Activated CD8-positive, alpha-beta memory T cell treated with anti-CD3 and anti-CD28 coated beads, Interleukin-2, amount 50 U/mL, for 24 hours (primary cell): Measurements from ENCODE around the gene MED9.

Experiments
- DNase-seq: peaks from one replicate; pipeline ENCODE4 v3.0.0-alpha.2; 2020; ENCODE audit errors: extremely low read depth

The MED9 gene

DNA sequence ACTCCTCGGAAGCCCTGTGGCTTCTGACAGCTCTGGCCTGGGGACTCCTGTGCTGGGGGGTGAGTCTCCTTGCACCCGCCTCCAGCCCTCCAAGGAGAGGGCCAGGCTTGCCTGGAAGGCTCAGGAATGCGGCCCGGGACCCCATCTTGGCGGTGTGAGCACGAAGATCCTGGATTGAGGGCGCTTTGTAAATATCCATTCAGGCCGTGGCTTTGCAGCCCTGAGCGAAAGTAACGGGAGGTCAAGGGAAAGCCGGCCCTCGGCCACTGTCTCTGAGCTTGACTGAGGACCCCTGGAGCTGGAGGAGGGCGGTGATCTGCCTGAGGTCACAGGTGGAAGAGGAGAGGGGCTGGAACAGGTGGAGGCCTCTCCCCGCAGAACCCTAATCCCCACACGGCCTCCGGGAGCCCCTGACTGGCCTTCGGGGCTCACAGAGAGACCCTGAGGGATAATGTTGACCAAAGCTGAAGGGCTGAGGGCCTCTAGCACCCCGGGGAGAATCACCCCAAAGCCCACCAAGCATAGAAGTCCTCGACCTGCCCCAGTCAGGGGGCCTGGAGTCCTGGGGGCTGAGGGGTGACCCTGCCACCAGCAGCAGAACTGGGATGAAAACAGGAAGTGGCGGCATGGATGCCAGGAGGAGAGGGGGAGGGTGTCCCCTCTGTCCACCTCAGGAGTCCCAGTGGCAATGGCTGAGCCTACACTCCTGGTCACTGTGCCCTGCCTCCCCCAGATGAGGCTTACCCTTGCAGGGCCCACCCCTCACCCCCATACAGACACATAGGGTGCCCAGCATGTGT is 27.7 kb downstream of the MED9 start:
- no peak for DNase-seq

DNA sequence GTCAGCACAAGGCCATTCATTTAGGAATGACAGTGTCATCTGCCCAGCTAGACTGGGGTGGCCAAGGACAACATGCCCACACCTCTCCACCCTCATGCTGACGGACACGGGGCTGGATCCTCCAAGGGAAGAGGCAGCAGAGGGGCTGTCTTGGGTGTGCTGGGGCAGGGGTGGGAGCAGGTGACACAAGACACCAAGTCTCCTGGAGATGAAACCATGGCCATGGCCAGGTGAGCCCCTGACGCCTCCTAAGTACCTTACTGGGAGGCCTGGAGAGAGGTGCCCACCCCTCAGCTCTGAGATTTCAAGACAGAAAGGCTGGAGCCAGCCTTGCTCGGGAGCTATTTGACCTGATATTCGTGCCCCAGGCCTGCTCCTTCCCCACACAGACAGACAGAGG is 28.4 kb downstream of the MED9 start:
- no peak for DNase-seq

DNA sequence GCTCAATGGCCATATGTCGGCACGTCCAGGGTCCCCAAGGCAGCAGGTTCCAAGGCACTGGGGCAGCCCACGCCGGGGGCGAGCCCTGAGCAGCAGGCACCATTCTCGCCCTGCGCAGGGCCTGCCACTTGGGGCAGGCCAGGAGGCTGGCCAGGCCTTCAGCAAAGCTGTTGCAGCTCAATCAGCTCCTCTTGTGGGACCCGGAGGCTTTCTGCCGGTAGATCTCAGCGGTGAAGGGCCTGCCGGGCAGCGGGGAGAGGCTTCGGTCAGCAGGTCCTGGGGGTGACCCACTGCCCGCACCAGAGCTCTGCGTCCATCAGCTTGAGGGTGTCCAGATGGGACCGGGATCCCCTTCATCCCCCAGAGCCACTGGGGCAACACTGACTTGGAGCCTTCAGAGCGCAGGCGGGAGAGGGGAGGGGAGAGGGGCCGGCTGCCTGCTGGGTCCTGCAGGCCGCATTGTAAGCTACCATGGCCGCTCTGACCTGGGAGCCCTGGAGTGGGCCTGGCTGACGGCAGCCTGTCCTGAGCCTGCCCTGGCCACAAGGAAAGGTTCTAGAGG is 28.9 kb downstream of the MED9 start:
- DNase-seq: no peak

DNA sequence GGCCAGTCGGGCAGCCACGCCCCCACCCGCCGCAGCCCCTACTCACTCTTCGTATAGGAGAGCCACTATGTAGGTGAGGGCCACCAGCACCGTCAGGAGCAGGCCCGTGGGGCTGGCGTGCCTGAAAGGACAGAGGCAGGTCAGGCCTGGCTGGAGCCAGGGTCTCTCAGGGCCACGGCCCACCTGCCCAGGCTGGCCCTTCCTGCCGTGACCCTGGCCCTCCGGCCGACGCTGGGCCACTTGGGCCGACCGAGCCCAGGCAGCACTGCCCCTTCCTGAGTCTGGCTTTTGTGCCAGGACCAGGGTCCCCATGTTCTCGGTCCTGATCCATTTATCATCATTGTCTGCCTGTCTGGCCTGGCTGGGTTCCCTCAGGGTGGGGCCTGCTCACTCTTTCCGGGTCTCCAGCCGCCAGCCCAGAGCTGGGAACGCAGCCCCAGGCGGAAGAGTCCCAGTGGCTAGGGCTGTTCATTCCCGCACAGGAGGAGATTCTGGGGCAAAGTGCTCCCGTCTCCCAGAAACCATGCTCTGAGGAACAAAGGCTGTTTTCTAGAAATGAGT is 29.5 kb downstream of the MED9 start:
- DNase-seq: no peak

DNA sequence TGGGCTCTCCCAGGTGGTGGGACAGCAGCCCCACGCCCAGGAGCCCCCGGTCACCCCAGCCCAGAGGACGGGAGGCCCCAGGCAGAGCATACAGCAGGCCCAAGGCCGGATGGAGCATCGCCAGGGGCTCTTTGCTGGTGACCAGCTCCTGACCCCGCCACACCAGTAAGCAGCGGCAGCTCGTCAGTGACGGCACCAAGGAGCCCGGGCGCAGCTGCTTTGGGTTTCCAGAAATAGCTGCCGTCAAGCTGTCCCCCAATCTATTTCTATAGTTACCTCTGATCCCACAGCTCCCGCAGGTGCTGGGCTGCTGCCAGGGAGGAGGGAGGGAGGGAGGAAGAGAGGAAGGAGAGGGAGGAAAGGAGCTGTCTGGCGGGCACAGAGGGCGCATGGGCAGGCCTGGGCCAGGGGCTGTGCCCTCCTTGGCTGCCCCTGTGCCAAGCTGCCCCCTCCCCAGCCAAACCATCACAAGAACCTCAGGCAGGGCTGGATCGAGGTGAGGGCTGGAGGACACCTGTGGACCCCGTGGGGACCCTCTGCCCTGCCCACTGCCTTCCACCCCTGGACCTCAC is 30.2 kb downstream of the MED9 start:
- DNase-seq: no peak

DNA sequence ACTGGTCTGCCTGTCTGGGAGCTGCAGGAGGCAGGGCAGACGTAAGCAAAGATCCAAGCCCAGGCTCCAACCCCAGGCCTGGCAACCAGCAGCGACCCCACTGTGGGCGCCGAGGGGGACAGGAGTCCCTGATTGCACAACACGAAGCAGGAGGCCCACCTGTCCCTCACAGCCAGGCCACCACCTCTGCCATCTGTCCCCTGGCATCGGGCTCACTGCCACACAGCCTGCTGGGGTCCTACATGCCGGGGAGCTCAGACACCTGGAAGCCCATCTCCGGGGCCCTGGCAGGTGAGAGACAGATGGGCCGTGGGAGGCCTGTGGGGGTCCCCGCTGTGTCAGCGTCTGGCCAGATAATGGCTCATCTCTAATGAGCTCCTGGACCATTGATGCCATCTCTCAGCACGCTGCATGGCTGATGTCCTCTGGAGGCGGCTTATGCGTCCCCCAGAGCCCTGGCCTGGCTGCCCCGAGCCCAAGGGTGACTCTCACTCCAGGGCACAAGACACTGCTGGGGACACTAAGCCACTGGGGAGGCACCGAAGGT is 30.7 kb downstream of the MED9 start:
- DNase-seq: no peak

DNA sequence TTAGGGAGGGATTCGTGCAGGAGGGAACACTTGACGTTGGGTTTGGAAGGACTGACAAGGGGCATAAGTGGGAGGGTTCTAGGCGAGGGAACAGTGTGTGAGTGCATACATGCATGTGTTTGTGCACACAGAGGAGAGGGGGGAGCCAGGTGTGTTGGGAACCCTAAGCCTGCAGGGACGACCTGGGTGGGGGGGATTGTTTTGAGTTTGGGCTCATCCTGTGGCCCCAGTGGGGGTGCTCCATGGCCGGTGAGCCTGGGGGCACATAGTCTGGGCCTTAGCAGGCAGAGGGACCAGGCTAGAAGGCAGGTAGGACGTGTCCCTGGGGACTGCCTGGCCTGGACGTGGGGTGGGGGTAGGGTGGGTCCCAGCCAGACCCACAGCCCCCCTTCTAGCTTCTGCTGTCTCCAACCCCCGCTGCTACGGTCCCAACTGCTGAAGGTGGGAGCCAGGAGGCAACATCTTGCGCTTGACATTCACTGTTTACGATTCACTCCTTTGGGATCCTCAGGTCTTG is 31.3 kb downstream of the MED9 start:
- DNase-seq: no peak

DNA sequence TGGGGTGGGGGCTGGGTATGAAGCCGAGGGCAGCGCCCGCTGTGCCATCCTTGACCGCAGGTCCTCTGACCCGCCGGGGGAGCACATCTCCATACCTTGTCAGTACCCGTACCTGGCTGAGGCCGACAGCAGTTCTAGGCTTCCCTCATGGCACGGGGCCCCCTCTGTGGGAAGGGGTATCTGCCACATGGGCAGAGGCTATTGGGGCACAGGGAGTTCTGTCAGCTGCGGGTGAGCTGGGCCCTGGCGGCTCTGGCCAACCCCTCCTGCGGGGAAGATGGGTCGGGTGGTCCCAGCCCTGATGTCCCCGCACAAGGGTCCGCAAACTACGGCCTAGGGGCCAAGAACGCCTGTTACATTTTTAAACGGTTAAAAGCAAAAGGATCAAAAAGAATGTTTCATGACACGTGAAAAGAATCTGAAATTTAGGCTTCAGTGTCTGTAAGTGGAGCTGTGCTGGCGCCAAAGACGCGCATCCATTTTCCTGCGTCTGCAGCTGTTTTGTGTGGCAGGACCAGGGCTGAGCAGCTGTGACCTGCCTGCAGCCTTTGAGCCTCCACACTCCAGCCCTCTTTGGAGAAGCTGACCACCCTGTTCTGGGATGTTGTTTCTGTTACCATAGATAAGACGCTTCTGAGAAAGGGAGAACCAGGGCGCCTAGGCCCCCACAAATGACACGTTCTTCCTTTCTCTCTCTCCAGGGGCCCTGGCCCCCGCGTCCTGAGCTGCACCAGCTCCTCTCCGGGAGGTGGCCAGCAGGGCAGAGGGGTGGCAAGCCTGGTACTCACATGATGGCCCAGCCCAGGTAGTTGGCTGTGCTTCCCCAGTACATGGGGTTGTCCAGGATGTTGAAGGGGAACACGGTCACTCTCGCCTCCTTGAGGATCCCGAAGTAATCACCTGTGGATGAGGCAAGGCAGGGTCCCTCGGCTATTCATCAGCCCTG is 32.1 kb downstream of the MED9 start:
- DNase-seq: no peak

DNA sequence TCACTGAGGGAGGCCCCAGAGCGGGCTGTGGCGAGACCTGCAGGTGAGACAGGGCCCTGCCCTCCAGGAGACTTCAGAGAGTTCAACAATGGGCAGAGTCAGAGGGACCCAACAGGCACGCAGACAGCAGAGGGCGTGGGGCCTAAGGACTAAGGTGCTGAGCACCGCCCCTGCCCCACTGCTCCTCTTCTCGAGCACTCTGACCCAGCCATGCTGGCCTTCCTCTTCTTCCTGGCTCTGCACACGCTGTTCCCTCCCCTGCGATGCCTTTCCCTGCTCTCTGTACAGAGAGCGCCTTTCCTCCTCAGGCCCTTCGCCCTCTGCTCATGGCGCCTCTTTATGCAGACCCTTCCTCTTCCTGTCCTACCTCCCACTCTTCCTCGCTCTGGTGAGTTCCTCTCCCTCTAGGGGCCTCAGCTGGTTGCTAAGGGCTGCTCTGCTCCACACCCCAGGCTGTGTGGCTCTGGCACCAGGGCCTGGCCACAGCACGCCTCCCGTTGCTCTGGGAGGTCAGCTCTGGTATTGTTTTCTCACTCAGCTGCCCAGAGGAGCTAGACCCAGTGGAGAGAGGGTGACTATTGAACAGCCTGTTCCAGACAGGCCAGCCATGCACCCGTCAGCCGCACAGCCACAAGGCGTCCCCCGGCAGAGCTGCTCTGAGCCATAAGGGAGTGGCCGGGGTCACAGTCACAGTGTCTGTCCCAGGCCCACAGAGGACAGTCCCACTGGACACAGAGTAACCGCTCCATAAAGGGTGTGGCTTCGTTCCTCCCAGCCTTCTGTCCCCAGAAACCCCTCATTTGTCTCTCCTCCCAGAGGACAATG is 33.0 kb downstream of the MED9 start:
- DNase-seq: no peak

DNA sequence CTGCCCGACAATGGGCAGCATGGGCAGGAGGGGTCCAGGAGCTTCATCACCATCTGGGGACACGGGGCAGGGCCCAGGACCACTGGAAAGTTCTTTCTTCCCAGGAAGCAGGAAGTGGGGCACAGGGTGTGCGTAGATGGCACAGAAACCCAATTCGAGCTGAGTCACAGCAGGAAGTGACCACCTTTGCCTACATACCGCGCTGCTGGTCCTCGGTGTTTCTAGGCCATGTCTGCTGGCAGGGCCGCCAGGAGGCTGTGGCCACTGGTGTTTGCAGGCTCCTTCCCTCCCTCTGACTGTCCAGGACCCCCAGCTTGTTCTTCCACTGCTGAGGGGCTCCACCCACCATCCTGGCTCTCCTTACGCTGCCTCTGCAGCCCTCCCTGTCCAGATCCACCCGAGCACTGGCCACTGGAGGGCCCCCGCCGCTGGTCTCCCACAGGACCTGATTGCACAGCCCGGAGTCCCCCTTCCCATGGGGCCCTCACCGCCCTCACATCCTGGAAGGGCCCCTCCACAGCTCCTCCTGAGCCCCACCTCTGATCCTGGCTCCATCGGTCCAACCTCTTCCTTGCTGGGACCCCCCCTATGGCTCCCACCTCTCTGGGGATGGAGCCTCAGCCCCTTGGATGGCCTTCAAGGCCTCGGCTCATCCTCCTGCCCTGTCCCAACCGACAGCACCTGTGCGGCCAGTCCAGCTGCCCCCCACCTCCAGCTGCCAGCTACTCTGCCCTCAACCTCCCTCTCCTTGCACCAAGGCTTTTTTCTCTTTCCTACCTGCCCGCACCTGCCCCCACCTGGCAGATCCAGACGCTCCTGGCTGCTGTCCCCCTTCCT is 33.9 kb downstream of the MED9 start:
- DNase-seq: no peak

DNA sequence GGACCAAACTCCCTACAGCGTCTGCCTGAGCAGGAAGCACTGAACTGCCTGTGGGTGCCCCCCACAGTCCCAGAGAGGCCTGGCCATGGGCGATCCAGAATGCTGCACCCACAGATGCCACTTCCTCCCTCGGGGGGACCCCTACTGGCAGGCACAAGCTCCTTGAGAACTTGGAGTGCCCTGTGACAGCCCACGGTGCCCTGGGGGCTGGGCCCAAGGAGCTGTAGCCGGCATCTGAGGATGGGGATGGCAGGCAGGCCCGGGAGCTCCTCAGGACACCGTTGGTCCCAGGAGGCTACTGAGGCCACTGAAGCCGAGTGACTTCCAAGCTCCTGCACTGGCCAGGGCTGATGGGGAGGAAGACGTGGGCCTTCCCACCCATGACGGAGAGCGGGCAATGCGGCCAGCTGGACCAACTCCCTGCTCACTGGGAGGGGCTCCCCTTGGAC is 34.5 kb downstream of the MED9 start:
- no peak for DNase-seq

DNA sequence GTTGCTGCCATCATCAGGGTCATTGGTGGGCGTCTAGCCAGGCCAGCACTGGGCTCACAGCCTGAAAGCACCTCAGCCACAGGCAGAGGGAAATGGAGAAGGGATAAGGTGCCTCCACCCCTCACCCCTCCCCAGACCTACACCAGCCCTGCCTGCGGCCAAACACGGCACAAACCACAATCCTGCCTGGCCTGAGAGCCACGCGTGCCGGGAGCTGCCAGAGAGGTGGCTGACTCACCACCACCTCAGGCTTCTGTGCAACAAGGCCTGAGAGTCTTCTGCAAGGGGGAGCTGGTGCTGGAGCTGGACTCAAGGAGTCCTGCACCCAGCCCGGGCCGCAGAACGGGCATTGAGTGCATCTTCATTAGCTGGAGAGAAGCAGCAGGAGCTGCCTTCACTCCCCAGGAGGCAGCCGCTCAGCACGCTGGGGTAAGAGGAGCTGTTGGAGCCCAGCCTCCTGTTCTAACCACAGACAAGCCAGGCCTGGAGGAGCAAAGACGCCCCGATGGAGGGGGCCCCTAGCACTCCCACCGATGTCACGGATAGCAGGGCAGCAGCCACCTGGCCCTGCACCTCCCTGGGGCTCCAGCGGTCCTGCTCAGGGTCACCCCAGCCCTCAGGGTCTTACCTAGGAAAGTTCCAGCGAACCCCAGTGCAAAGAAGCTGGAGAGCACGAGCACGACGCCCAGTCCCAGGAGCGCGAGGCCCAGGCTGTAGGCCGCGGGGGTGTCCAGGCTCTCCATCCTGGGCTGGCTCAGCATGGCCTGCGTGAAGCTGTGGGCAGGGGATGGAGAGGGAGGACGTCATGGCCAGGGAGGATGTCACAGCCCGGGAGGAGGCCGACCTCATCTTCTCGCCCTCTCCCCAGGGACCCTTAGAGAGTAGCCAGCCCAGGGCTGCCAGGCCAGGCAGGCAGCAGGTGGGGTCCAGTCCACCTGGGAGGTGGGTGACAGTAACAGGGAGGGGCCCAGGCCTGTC is 35.4 kb downstream of the MED9 start:
- no peak for DNase-seq

DNA sequence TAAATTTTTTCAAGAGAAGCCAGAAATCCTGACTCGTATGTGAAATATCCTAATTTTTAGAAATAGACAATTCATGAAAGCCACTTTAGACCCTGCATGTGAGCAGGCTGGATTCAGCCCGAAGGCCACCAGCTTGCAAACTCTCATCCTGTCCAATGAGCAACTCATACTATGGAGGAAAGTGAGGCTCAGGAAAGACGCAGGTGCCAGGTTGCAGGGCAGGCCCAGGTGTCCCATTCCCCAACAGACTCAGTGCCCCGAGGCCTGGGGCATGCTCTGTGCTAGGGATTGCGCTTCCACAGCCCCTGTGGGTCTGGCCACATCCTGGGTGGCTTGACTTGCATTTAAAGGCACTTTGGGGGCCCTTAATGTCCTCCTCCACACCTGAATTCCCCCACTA is 36.1 kb downstream of the MED9 start:
- DNase-seq: no peak

DNA sequence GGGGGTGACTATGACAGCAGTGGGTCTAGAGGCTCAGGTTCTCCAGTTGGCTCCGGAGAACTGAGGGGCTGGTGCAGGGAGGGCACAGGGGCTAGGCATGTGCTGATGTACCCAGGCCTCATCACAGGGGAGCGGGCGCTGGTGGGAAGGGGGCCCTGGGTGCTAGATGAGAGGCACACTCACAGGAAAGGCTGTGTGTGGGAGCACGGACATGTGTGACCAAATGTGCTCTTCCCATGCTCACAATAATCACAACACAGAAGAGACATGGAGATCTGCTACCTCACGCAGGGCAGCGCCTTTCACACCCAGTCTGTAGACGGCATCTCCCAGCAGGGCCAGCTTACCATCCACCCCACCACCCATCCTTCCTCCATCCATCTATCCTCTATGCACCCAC is 36.8 kb downstream of the MED9 start:
- DNase-seq: no peak

DNA sequence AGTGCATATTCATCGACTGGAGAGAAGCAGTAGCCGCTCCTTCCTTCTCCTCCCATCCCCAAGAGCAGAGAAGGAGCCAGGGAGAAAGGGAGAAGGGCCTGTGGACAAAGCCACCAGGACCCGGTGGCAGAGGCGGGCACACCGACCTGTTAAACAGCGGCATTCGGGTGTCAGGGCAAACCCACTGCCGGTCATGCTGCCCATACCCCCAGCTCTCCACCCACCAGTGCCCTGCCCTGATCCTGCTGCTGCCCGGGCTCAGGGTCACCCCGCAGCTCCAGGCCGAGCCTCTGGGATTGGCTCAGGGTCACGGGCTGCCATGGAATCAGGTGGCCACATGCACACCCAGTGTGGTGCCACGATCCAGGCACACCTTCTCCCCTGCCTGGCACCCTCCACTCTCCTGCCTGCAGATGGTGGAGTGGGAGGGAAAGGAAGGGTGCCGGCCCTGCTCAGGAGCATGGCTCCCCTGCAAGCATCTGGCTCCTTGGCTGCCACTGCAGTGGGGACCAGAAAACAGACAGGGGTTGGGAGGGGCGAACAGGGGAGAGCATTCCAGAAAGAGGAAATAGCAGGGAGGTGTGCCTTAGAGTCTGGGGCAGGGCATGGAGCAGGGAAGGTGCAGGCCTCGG is 37.7 kb downstream of the MED9 start:
- no peak for DNase-seq

DNA sequence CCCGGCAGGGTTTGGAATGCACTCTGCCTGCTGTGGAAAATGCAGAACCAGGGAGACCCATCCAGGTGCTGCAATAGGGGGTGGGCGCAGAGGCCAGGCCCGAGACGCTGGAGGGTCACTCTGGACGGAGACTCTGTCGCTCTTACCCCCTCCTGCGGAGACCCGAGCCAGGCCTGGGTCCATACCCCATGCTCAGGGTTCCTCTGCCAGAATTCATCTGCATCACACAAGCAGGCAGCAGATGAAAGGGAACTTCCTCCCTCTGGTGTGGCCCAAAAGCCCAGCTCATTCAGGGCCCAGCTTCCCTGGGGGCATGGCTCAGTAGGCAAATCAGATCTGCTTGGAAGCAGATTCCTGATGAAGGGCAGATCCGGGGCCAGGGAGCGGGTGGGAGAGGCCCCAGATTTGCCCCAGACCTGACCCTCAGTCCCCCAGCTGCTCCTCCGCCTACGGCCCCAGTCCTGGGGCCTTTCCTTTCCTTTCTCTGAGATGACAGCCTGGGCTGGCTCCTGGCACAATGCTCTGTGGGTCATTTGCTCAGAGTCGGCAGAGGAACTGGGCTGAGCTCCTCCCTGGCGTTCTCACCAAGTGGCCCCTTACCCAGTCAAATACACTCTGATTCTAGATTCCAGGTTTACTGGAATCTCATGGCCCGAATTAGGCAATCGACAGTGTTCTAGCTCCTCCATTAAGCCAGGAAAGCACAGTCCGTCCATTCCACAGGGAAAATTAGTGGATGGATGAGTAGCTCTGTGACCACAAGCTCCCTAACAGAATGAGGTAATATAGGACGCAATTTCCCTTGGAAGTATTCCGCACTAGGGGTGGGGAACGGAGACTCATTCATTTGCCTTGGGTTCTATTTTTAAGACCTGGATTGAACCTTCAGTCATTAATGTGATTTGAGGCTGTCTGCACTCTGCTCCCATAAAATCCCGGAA is 38.5 kb downstream of the MED9 start:
- no peak for DNase-seq
